H1 (cell line): Measurements from ENCODE around the gene GATA5. TPM values are rescaled to one million over a fixed set of nuclear protein-coding genes. Genes with fewer than 3 reads are reported as not detected.
"Not testable (repeated sequence)": the region's sequence is repeated elsewhere in the genome, so short reads cannot be mapped to it uniquely, and the experiment has no call there.

ENCODE experiments used
- CTCF ChIA-PET: fragments of 300-600 bp; sonication (Branson Sonifier 250); formaldehyde crosslinking; loops from one replicate; lab custom pipeline; 2021; ENCODE audit not compliant: partially characterized antibody; lab: Charles Lee
- POLR2A ChIA-PET: fragments of 300-600 bp; sonication (Branson Sonifier 250); formaldehyde crosslinking; loops from one replicate; lab custom pipeline; 2021; ENCODE audit warnings: inconsistent platforms; ENCODE audit not compliant: partially characterized antibody; lab: Charles Lee
- DNase-seq, 2 experiments: peaks; one replicate each; pipeline versions ENCODE4 v3.0.0 to v3.0.0-alpha.2; 2010 to 2022; ENCODE audit warnings: low spot score in 2 of 2, low read depth in 1 of 2, mixed read lengths in 1 of 2
- FAIRE-seq: peaks from 2 replicates; lab custom pipeline; 2011; peaks lifted over from hg19 to GRCh38; lab: Jason Lieb, UNC
- H2AFZ ChIP-seq: 2 replicates; pipeline ENCODE4 v1.8.1; 2012; ENCODE audit warnings: low read length, inconsistent platforms
- H2AK5ac ChIP-seq: 2 replicates; pipeline ENCODE4 v1.6.1; 2013; ENCODE audit warnings: low read depth, low read length
- H2BK120ac ChIP-seq: replicated peaks from 2 replicates; pipeline ENCODE3; 2013; ENCODE audit warnings: low read depth, low read length, inconsistent platforms
- H2BK12ac ChIP-seq: 2 replicates; pipeline ENCODE4 v1.6.1; 2013; ENCODE audit warnings: low read depth, low read length
- H2BK15ac ChIP-seq: 2 replicates; pipeline ENCODE4 v1.6.1; 2013; ENCODE audit warnings: low read length
- H2BK20ac ChIP-seq: 2 replicates; pipeline ENCODE4 v1.6.1; 2013; ENCODE audit warnings: low read length
- H2BK5ac ChIP-seq: 2 replicates; pipeline ENCODE4 v1.6.1; 2013; ENCODE audit warnings: low read depth, low read length
- H3K14ac ChIP-seq: 2 replicates; pipeline ENCODE4 v1.6.1; 2013; ENCODE audit warnings: inconsistent platforms; ENCODE audit not compliant: insufficient read length
- H3K18ac ChIP-seq: 2 replicates; pipeline ENCODE4 v1.6.1; 2013; ENCODE audit warnings: low read length; ENCODE audit errors: extremely low read depth
- H3K23ac ChIP-seq: 2 replicates; pipeline ENCODE4 v1.6.1; 2013; ENCODE audit warnings: inconsistent platforms; ENCODE audit not compliant: insufficient read length
- H3K23me2 ChIP-seq: 2 replicates; pipeline ENCODE4 v1.6.1; 2013; ENCODE audit warnings: low read depth, low read length
- H3K27ac ChIP-seq: 2 replicates; pipeline ENCODE4 v1.6.1; 2011; ENCODE audit warnings: low read depth, low read length, inconsistent platforms
- H3K27me3 ChIP-seq, 4 experiments: replicated peaks in 1 of 4; 1 replicate in 1 of 4; 2 replicates in 3 of 4; pipeline versions ENCODE4 v1.6.1 to v1.8.1; 2011 to 2013; ENCODE audit warnings: low read length in 3 of 4, mild to moderate bottlenecking in 3 of 4, inconsistent platforms in 2 of 4, mixed read lengths in 2 of 4, moderate library complexity in 1 of 4; ENCODE audit not compliant: control insufficient read depth in 3 of 4, insufficient read depth in 3 of 4; ENCODE audit errors: extremely low read depth in 1 of 4
- H3K36me3 ChIP-seq, 4 experiments: 2 replicates each; pipeline versions ENCODE4 v1.6.1 to v1.8.1; 2011 to 2013; ENCODE audit warnings: mild to moderate bottlenecking in 4 of 4, low read length in 3 of 4, moderate library complexity in 2 of 4, control low read depth in 1 of 4, inconsistent platforms in 1 of 4; ENCODE audit not compliant: insufficient read depth in 4 of 4, control insufficient read depth in 2 of 4
- H3K4ac ChIP-seq: replicated peaks from 2 replicates; pipeline ENCODE3; 2013; ENCODE audit warnings: low read length, low read depth, mixed read lengths, inconsistent platforms; ENCODE audit not compliant: insufficient read length
- H3K4me1 ChIP-seq, 4 experiments: replicated peaks in 1 of 4; 1 replicate in 1 of 4; 2 replicates in 3 of 4; pipeline versions ENCODE4 v1.6.1 to v1.8.1; 2011 to 2013; ENCODE audit warnings: low read length in 3 of 4, inconsistent platforms in 2 of 4, mixed read lengths in 1 of 4; ENCODE audit not compliant: insufficient read depth in 4 of 4, control insufficient read depth in 3 of 4
- H3K4me2 ChIP-seq, 2 experiments: 2 replicates each; pipeline versions ENCODE4 v1.6.1 to v1.8.1; 2011 to 2013; ENCODE audit warnings: low read depth in 2 of 2, low read length in 2 of 2, control low read depth in 1 of 2, inconsistent platforms in 1 of 2, mild to moderate bottlenecking in 1 of 2; ENCODE audit not compliant: insufficient read depth in 1 of 2
- H3K4me3 ChIP-seq, 4 experiments: fragments of 200-600, 300-600 bp in 1 of 4; sonication (generic), shearing (Covaris generic), sonication (Bioruptor Twin) in 1 of 4; 2 replicates each; pipeline versions ENCODE4 v1.5.1 to v1.8.1; 2011 to 2016; ENCODE audit warnings: low read length in 4 of 4, low read depth in 3 of 4, control low read depth in 2 of 4, inconsistent platforms in 2 of 4, mild to moderate bottlenecking in 2 of 4, mixed read lengths in 1 of 4, moderate library complexity in 1 of 4; ENCODE audit not compliant: insufficient read depth in 2 of 4; ENCODE audit errors: extremely low read depth in 1 of 4
- H3K56ac ChIP-seq: replicated peaks from 2 replicates; pipeline ENCODE3; 2013; ENCODE audit warnings: low read depth, mild to moderate bottlenecking, mixed read lengths, low read length, inconsistent platforms; ENCODE audit not compliant: insufficient read length
- H3K79me1 ChIP-seq: 2 replicates; pipeline ENCODE4 v1.6.1; 2013; ENCODE audit warnings: low read depth, low read length, control low read depth
- H3K79me2 ChIP-seq, 2 experiments: 2 replicates each; pipeline versions ENCODE4 v1.6.1 to v1.8.1; 2012 to 2013; ENCODE audit warnings: low read length in 2 of 2, mild to moderate bottlenecking in 2 of 2, inconsistent platforms in 1 of 2; ENCODE audit not compliant: insufficient read depth in 2 of 2, control insufficient read depth in 1 of 2
- H3K9ac ChIP-seq, 4 experiments: replicated peaks in 1 of 4; 1 replicate in 1 of 4; 2 replicates in 3 of 4; pipeline versions ENCODE4 v1.6.1 to v1.8.1; 2011 to 2013; ENCODE audit warnings: low read depth in 3 of 4, low read length in 3 of 4, control low read depth in 2 of 4, mild to moderate bottlenecking in 2 of 4, moderate library complexity in 2 of 4, inconsistent platforms in 1 of 4; ENCODE audit errors: extremely low read depth in 1 of 4
- H3K9me3 ChIP-seq, 2 experiments: 2 replicates each; pipeline versions ENCODE4 v1.6.1 to v1.8.1; 2012 to 2013; ENCODE audit warnings: mild to moderate bottlenecking in 2 of 2, moderate library complexity in 2 of 2, control low read depth in 1 of 2, inconsistent platforms in 1 of 2, low read depth in 1 of 2, low read length in 1 of 2, mixed read lengths in 1 of 2; ENCODE audit not compliant: insufficient read depth in 2 of 2
- H4K20me1 ChIP-seq, 2 experiments: replicated peaks in 1 of 2; 2 replicates each; pipeline versions ENCODE3 to v1.8.1; 2011 to 2013; ENCODE audit warnings: inconsistent platforms in 2 of 2, low read length in 2 of 2, mild to moderate bottlenecking in 1 of 2; ENCODE audit not compliant: insufficient read depth in 2 of 2, control insufficient read depth in 1 of 2
- H4K5ac ChIP-seq: 2 replicates; pipeline ENCODE4 v1.6.1; 2013; ENCODE audit warnings: low read length, low read depth, mixed read lengths, inconsistent platforms; ENCODE audit not compliant: insufficient read length
- H4K8ac ChIP-seq: 2 replicates; pipeline ENCODE4 v1.8.0; 2013; ENCODE audit warnings: mild to moderate bottlenecking, moderate library complexity, low read length, inconsistent platforms; ENCODE audit not compliant: insufficient read depth; ENCODE audit errors: extremely low read depth
- H4K91ac ChIP-seq: replicated peaks from 2 replicates; pipeline ENCODE3; 2013; ENCODE audit warnings: low read length, mixed read lengths, inconsistent platforms; ENCODE audit not compliant: insufficient read length
- WGBS, 2 experiments: shearing (Covaris generic) in 1 of 2; methylation state at CpG; one replicate each; pipeline versions ENCODE4 v1.1.6 to v1.1.7; 2013 to 2015; ENCODE audit warnings: low lambda C conversion rate in 2 of 2, mixed read lengths in 2 of 2, inconsistent platforms in 1 of 2, low coverage in 1 of 2, missing lambda C conversion rate in 1 of 2; ENCODE audit not compliant: insufficient replicate concordance in 2 of 2, insufficient coverage in 1 of 2, insufficient read length in 1 of 2; ENCODE audit errors: extremely low coverage in 1 of 2, missing lambda C conversion rate in 1 of 2; 5-methylcytosine and 5-hydroxymethylcytosine counted together
- polyA plus RNA-seq, 7 experiments: library from polyadenylated mRNA; depleted of rRNA in 3 of 7; stranded (reverse) in 5 of 7; unstranded in 2 of 7; fragments of >200 nt in 5 of 7; fragments of 200-250 nt in 2 of 7; gene quantifications; 1 replicate in 5 of 7; 2 replicates in 1 of 7; 4 replicates in 1 of 7; pipeline versions ENCODE4 v1.2.1 to v1.2.3, GENCODE V29; 2011 to 2013; ENCODE audit warnings: missing spikeins in 2 of 7, mixed read lengths in 2 of 7
- total RNA-seq: library from RNA; stranded (reverse); fragmentation: NEBNext Ultra II Directional; extraction: Animal tissue kit (Norgen Biotek cat#: 25700); gene quantifications from 2 replicates; pipeline ENCODE4 v1.2.1, GENCODE V29; 2021

Gene GATA5
- total and polyA plus RNA-seq, 2 of the 8 experiments (the other 6 are each of a cell fraction or from before 2014, with no cell fraction given) = 0.08 to 0.11 TPM

GRCh38 chr20:62490783-62491182 lies 15.0 kb upstream of the GATA5 start:
- CTCF ChIA-PET = interaction anchor here (1.0 to 8.3 kb wide), 5 partner anchors 9 to 153 kb away, joined by 3 to 68 read pairs (median 8); no protein-coding TSS in a partner anchor

More at GRCh38 chr20:62490783-62491182, 15.0 kb upstream of the GATA5 start:
- H2BK12ac ChIP-seq, H3K79me2 ChIP-seq, H3K14ac ChIP-seq, H3K23me2 ChIP-seq, H2BK5ac ChIP-seq, H2BK120ac ChIP-seq, H3K79me1 ChIP-seq, FAIRE-seq, H3K36me3 ChIP-seq, H4K20me1 ChIP-seq, H3K23ac ChIP-seq, H3K27ac ChIP-seq, H2BK20ac ChIP-seq, H3K56ac ChIP-seq, H4K5ac ChIP-seq, H3K18ac ChIP-seq, H2AFZ ChIP-seq, DNase-seq, H4K8ac ChIP-seq, H3K4ac ChIP-seq, H4K91ac ChIP-seq, H3K4me2 ChIP-seq, H3K4me3 ChIP-seq, H3K9ac ChIP-seq, H3K9me3 ChIP-seq, H2AK5ac ChIP-seq, H2BK15ac ChIP-seq, POLR2A ChIA-PET: not testable (repeated sequence)
- 80% methylated on average over 4 of the region's 4 CpGs; no CpG with 5 or more reads in 1 of the 2 experiments for WGBS, 2 experiments
- Histone ChIP-seq H3K4me1 (peaks cover 0 to 12% (median 6%) of the 10 kb centered on the region in 4 experiments; a peak in 5 of 7 replicates), H3K27me3 (peaks cover 0 to 10% (median 3%) of the 10 kb centered on the region in 4 experiments; a peak in 4 of 7 replicates)
